Nephron progenitor cell (in vitro differentiated cells): ENCODE measurements around the gene ERC1.

Source experiments
- DNase-seq: peaks from one replicate; pipeline ENCODE4 v3.0.0; 2021
- H3K27ac Mint-ChIP-seq: 2 replicates; pipeline ENCODE4 v1.8.0; 2021; ENCODE audit warnings: mild to moderate bottlenecking, moderate library complexity, mixed read lengths
- H3K27me3 Mint-ChIP-seq: 2 replicates; pipeline ENCODE4 v1.8.0; 2021; ENCODE audit warnings: mild to moderate bottlenecking, low read depth, mixed read lengths; ENCODE audit not compliant: poor library complexity
- H3K36me3 Mint-ChIP-seq: 2 replicates; pipeline ENCODE4 v1.8.0; 2021; ENCODE audit warnings: low read depth, mixed read lengths
- H3K4me1 Mint-ChIP-seq: 2 replicates; pipeline ENCODE4 v1.8.0; 2021; ENCODE audit warnings: mixed read lengths
- H3K4me3 Mint-ChIP-seq: 2 replicates; pipeline ENCODE4 v1.8.0; 2021; ENCODE audit warnings: mild to moderate bottlenecking, moderate library complexity, mixed read lengths
- H3K9me3 Mint-ChIP-seq: 2 replicates; pipeline ENCODE4 v1.8.0; 2021; ENCODE audit warnings: mild to moderate bottlenecking, moderate library complexity, mixed read lengths
- TF ChIP-seq, protein P1 (sequence below): fragments of 200-600 bp; sonication (generic); IDR thresholded peaks from 2 replicates; pipeline ENCODE4 v1.5.0; 2021; ENCODE audit warnings: antibody characterized with exemption

Gene ERC1

DNA sequence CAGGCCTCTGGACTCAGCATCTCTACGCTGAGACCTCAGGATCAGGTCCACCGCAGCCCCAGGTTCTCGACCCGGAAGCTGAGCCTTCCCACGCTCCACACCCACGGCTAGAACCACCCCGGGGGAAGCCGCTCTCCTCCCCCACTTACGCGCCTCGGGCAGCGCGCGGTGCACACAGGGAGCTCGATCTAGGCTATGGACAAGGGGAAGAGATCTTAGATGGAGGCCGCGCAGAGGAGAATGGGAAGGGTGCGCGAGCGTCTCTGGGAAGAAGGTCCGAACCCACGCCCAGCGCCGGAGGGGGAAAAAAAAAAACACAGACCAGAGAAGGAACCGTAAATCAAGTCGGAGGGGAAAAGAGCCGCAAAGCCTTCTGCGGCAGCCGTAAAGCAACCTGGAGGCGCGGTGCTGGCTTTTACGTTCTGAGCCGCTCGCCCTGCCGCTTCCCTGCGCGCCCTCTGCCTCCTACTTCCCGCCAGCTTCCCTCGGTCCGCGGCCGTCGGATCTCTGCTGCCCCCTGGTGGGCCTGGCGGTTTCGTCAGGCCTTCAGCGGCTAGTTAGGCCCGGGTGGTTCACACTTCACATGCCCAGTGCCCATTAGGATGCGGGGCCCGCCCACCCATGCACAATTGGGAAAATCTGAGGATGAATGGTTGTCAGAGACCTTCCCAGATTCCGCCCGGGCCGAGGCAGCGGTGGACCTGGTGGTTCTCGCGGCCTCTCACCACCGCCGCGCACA lies 41.4 kb upstream of the ERC1 start, which contains the start of gene RAD52:
Gene RAD52, minus strand, starts transcription at position 242 of the 739 bp plus-strand sequence. CDS start 16,636 bp downstream, outside the sequence.
- Mint-ChIP-seq H3K4me3 (peak within 1 kb of the TSS; percentile 99), H3K4me1 (peaks cover 30% of the 10 kb centered on the region), H3K36me3 (peaks cover 21% of the 10 kb centered on the region), H3K9me3 (no peaks in the 10 kb centered on the region), H3K27ac (peak within 1 kb of the TSS; percentile 99), H3K27me3 (peaks cover 10% of the 10 kb centered on the region)
- TF ChIP-seq, protein P1, sequence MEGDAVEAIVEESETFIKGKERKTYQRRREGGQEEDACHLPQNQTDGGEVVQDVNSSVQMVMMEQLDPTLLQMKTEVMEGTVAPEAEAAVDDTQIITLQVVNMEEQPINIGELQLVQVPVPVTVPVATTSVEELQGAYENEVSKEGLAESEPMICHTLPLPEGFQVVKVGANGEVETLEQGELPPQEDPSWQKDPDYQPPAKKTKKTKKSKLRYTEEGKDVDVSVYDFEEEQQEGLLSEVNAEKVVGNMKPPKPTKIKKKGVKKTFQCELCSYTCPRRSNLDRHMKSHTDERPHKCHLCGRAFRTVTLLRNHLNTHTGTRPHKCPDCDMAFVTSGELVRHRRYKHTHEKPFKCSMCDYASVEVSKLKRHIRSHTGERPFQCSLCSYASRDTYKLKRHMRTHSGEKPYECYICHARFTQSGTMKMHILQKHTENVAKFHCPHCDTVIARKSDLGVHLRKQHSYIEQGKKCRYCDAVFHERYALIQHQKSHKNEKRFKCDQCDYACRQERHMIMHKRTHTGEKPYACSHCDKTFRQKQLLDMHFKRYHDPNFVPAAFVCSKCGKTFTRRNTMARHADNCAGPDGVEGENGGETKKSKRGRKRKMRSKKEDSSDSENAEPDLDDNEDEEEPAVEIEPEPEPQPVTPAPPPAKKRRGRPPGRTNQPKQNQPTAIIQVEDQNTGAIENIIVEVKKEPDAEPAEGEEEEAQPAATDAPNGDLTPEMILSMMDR: peak; percentile 94
- DNase-seq: peak; percentile 99

DNA sequence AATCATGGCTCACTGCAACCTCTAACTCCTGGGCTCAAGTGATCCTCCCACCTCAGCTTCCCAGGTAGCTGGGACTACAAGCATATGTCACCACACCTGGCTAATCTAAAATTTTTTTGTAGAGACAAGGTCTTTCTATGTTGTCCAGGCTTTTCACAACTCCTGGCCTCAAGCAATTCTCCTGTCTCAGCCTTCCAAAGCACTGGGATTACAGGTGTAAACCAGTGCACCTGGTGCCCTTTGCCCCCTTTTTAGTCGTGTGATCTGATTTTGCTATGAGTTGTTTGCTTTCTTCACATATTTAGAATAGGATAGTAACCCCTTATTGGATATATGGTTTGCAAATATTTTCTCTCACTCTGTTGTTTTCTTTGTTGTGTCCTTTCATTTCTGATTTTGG lies 39.8 kb upstream of the ERC1 start:
- Mint-ChIP-seq H3K4me3 (no peak overlapping the region), H3K4me1 (peaks cover 21% of the 10 kb centered on the region), H3K27ac (no peak overlapping the region), H3K9me3 (no peaks in the 10 kb centered on the region), H3K27me3 (peaks cover 10% of the 10 kb centered on the region), H3K36me3 (peaks cover 18% of the 10 kb centered on the region)
- DNase-seq: no peak
- TF ChIP-seq, protein P1: no peak

DNA sequence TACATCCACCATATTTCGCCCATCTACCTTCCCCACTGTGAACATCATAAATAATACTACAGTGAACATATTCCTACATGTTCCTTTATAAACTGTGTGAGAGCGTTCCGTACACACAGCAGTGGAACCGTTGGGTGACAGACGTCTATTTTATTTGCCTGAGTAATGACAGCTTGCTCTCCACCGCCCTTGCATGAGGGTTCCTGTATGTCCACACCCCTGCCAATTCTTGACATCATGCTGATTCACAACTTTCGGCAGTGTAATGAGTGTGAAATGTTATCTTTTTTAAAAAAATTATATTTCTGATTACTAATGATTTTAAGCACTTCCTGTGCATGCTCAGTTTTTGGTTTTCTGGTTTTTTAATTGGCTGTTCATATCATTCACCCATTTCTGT lies 37.2 kb upstream of the ERC1 start:
- H3K9me3 Mint-ChIP-seq: no peaks in the 10 kb centered on the region
- peaks cover 6% of the 10 kb centered on the region for H3K4me1 Mint-ChIP-seq
- peaks cover 9% of the 10 kb centered on the region for H3K27me3 Mint-ChIP-seq
- peaks cover 4% of the 10 kb centered on the region for H3K36me3 Mint-ChIP-seq
- H3K27ac Mint-ChIP-seq: no peak overlapping the region
- TF ChIP-seq, protein P1: no peak
- DNase-seq: no peak
- no peak overlapping the region for H3K4me3 Mint-ChIP-seq

DNA sequence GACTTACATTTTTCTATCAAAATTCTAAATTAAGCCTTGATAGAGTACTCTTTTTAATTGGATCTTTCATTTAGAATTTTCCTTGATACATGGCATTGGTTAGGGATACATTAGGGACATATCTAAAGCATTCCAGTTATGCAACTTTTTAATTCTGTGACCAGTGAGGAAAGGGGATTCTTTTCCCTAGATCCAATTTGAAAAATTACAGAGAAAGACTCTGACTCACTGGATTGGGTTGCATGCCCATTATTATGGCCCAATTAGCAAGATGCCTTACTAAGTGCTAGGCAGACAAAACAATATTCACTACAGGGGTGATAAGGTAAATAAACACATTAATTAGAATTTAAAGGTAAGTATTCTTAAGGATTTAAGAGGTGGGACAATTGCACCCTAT lies 36.3 kb upstream of the ERC1 start:
- DNase-seq: no peak
- no peaks in the 10 kb centered on the region for H3K9me3 Mint-ChIP-seq
- H3K4me3 Mint-ChIP-seq: no peak overlapping the region
- H3K27ac Mint-ChIP-seq: no peak overlapping the region
- no peaks in the 10 kb centered on the region for H3K4me1 Mint-ChIP-seq
- TF ChIP-seq, protein P1: no peak
- H3K36me3 Mint-ChIP-seq: no peaks in the 10 kb centered on the region
- H3K27me3 Mint-ChIP-seq: peaks cover 2% of the 10 kb centered on the region

DNA sequence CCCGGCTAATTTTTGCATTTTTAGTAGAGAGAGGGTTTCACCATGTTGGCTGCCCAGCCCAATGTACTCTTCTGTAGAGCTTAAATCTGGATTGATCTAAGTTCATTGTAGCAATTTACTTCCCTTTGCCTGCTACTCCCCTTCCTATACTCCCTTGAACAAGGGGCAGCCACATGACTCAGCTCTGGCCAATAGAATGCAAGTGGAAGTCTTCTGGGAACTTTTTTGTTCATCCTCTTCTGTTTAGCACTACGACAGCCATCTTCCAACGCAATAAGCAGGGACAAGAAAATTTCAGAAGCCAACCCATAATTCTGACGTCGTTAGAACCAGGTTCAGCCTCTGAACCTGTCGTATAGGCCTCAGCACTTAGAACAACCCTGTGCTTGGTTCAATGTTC lies 35.1 kb upstream of the ERC1 start:
- Mint-ChIP-seq H3K27me3 (no peaks in the 10 kb centered on the region), H3K9me3 (no peaks in the 10 kb centered on the region), H3K4me3 (no peak overlapping the region), H3K27ac (no peak overlapping the region), H3K4me1 (no peaks in the 10 kb centered on the region), H3K36me3 (no peaks in the 10 kb centered on the region)
- DNase-seq: no peak
- TF ChIP-seq, protein P1: no peak

DNA sequence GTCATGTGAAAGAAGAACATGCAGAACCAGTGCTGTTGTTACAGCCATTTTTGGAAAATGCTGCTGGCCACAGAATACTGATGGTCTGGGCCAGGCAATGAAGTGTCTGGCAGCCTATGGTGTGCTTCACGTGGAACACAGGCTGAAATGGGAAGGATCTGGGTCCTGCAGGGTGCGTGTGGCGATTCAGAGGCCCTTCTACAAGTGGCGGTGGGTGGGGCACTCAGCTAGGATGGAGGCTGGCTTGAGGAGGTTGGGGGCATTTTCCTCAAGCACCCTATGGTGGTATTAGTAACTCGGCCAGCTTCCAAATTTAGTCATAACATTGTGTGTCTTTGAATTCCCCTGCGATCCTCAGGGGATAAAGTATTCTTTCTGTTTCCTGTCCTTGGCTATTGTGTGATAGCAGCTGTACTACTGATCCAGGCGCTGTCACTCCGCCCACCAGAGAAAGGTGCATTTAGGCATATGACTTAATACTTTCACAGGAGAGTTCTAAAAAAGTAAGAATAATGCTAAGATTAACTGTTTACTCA lies 32.4 kb upstream of the ERC1 start:
- H3K4me3 Mint-ChIP-seq: no peak overlapping the region
- no peak for DNase-seq
- no peaks in the 10 kb centered on the region for H3K9me3 Mint-ChIP-seq
- no peaks in the 10 kb centered on the region for H3K4me1 Mint-ChIP-seq
- TF ChIP-seq, protein P1: no peak
- H3K27ac Mint-ChIP-seq: no peak overlapping the region
- H3K27me3 Mint-ChIP-seq: no peaks in the 10 kb centered on the region
- H3K36me3 Mint-ChIP-seq: peaks cover 7% of the 10 kb centered on the region
